Glutamatergic neuron (in vitro differentiated cells): Measurements from ENCODE around the gene LAMA5. TPM values are rescaled to one million over a fixed set of nuclear protein-coding genes. Genes with fewer than 3 reads are reported as not detected.

Source experiments
- DNase-seq: peaks from one replicate; pipeline ENCODE4 v3.0.0; 2022
- H3K27ac Mint-ChIP-seq: one replicate; pipeline ENCODE4 v1.8.0; 2020; ENCODE audit warnings: mild to moderate bottlenecking, mixed read lengths, inconsistent platforms; ENCODE audit not compliant: unreplicated experiment
- H3K27me3 Mint-ChIP-seq: one replicate; pipeline ENCODE4 v1.8.0; 2020; ENCODE audit warnings: mild to moderate bottlenecking, moderate library complexity, mixed read lengths, inconsistent platforms; ENCODE audit not compliant: unreplicated experiment
- H3K36me3 Mint-ChIP-seq: one replicate; pipeline ENCODE4 v1.8.0; 2020; ENCODE audit warnings: mild to moderate bottlenecking, mixed read lengths, inconsistent platforms; ENCODE audit not compliant: unreplicated experiment
- H3K4me1 Mint-ChIP-seq: one replicate; pipeline ENCODE4 v1.8.0; 2020; ENCODE audit warnings: mild to moderate bottlenecking, low read depth, mixed read lengths, inconsistent platforms; ENCODE audit not compliant: unreplicated experiment
- H3K4me3 Mint-ChIP-seq: one replicate; pipeline ENCODE4 v1.8.0; 2020; ENCODE audit warnings: mild to moderate bottlenecking, mixed read lengths, inconsistent platforms; ENCODE audit not compliant: unreplicated experiment
- H3K9me3 Mint-ChIP-seq: one replicate; pipeline ENCODE4 v1.8.0; 2020; ENCODE audit warnings: mild to moderate bottlenecking, moderate library complexity, mixed read lengths, inconsistent platforms; ENCODE audit not compliant: unreplicated experiment
- CTCF ChIP-seq: fragments of 200-600 bp; sonication (generic); IDR thresholded peaks from one replicate; pipeline ENCODE4 v1.5.0; 2021; ENCODE audit not compliant: partially characterized antibody, unreplicated experiment
- total RNA-seq: library from RNA; stranded (reverse); fragmentation: NEBNext Ultra II Directional; extraction: Animal tissue kit (Norgen Biotek cat#: 25700); gene quantifications from one replicate; pipeline ENCODE4 v1.2.1, GENCODE V29; 2021; ENCODE audit not compliant: unreplicated experiment

The LAMA5 gene
- total RNA-seq, 1 donor from 2014 or later: 724 TPM

- Mint-ChIP-seq H3K4me3 (no peak overlapping the region), H3K9me3 (peaks cover 6% of the 10 kb centered on the region), H3K4me1 (no peaks in the 10 kb centered on the region), H3K27ac (no peak overlapping the region), H3K27me3 (peaks cover 6% of the 10 kb centered on the region), H3K36me3 (peaks cover 9% of the 10 kb centered on the region)
- DNase-seq: no peak
- TF ChIP-seq CTCF: no peak
Measured at GRCh38 chr20:62329389-62330377, 37.4 kb downstream of the LAMA5 start.

- no peak overlapping the region for H3K27ac Mint-ChIP-seq
- H3K4me3 Mint-ChIP-seq: no peak overlapping the region
- H3K4me1 Mint-ChIP-seq: no peaks in the 10 kb centered on the region
- TF ChIP-seq CTCF: no peak
- H3K27me3 Mint-ChIP-seq: peaks cover 6% of the 10 kb centered on the region
- peaks cover 9% of the 10 kb centered on the region for H3K36me3 Mint-ChIP-seq
- peaks cover 6% of the 10 kb centered on the region for H3K9me3 Mint-ChIP-seq
- no peak for DNase-seq
Measured at GRCh38 chr20:62328684-62329388, 38.3 kb downstream of the LAMA5 start.

GRCh38 chr20:62327726-62328495 lies 39.2 kb downstream of the LAMA5 start:
- TF ChIP-seq CTCF: no peak
- H3K27ac Mint-ChIP-seq: no peak overlapping the region
- H3K9me3 Mint-ChIP-seq: peaks cover 6% of the 10 kb centered on the region
- H3K4me3 Mint-ChIP-seq: no peak overlapping the region
- H3K27me3 Mint-ChIP-seq: peaks cover 6% of the 10 kb centered on the region
- DNase-seq: no peak
- H3K4me1 Mint-ChIP-seq: no peaks in the 10 kb centered on the region
- H3K36me3 Mint-ChIP-seq: peaks cover 9% of the 10 kb centered on the region

- Mint-ChIP-seq H3K9me3 (peaks cover 6% of the 10 kb centered on the region), H3K4me3 (no peak overlapping the region), H3K27ac (no peak overlapping the region), H3K27me3 (peaks cover 6% of the 10 kb centered on the region), H3K4me1 (no peaks in the 10 kb centered on the region), H3K36me3 (peaks cover 9% of the 10 kb centered on the region)
- no peak for DNase-seq
- no peak for TF ChIP-seq CTCF
Measured at GRCh38 chr20:62326959-62327725, 40.0 kb downstream of the LAMA5 start.
